Measurements from ENCODE around the gene SSB.

Gene SSB

GRCh38 chr2:169781249-169782013 lies 17.2 kb upstream of the SSB start:
- no peak for TF ChIP-seq CTCF (IDR thresholded peaks at IDR 0.05; ENCODE audit: low read depth, low read length, missing control alignments)
- no peak for DNase-seq (ENCODE audit: low read depth)
- in situ Hi-C loops (cut with HindIII; ENCODE audit: low sequenced_read_pairs) = no loop called here
- no peak overlapping the region for H3K4me3 ChIP-seq (ENCODE audit: low read depth, low read length)

- DNase-seq (ENCODE audit: low read depth) = no peak
- no peak for TF ChIP-seq CTCF (IDR thresholded peaks at IDR 0.05; ENCODE audit: low read depth, low read length, missing control alignments)
- in situ Hi-C loops (cut with HindIII; ENCODE audit: low sequenced_read_pairs) = no loop called here
- H3K4me3 ChIP-seq (ENCODE audit: low read depth, low read length) = no peak overlapping the region
Measured at GRCh38 chr2:169782513-169782912, 16.2 kb upstream of the SSB start.

GRCh38 chr2:169790581-169790980 lies 8.1 kb upstream of the SSB start:
- DNase-seq (ENCODE audit: low read depth) = no peak
- TF ChIP-seq CTCF (IDR thresholded peaks at IDR 0.05; ENCODE audit: low read depth, low read length, missing control alignments) = no peak
- no peak overlapping the region for H3K4me3 ChIP-seq (ENCODE audit: low read depth, low read length)
- in situ Hi-C loops (cut with HindIII; ENCODE audit: low sequenced_read_pairs) = no loop called here

GRCh38 chr2:169795181-169795580 lies 3.5 kb upstream of the SSB start:
- in situ Hi-C loops (cut with HindIII; ENCODE audit: low sequenced_read_pairs) = no loop called here
- TF ChIP-seq CTCF (IDR thresholded peaks at IDR 0.05; ENCODE audit: low read depth, low read length, missing control alignments) = no peak
- no peak overlapping the region for H3K4me3 ChIP-seq (ENCODE audit: low read depth, low read length)
- no peak for DNase-seq (ENCODE audit: low read depth)

GRCh38 chr2:169796441-169796840 lies 2.2 kb upstream of the SSB start:
- TF ChIP-seq CTCF (IDR thresholded peaks at IDR 0.05; ENCODE audit: low read depth, low read length, missing control alignments) = no peak
- in situ Hi-C loops (cut with HindIII; ENCODE audit: low sequenced_read_pairs) = no loop called here
- H3K4me3 ChIP-seq (ENCODE audit: low read depth, low read length) = no peak overlapping the region
- no peak for DNase-seq (ENCODE audit: low read depth)

GRCh38 chr2:169797601-169798000 lies 1.1 kb upstream of the SSB start:
- H3K4me3 ChIP-seq (ENCODE audit: low read depth, low read length) = no peak overlapping the region
- no peak for DNase-seq (ENCODE audit: low read depth)
- in situ Hi-C loops (cut with HindIII; ENCODE audit: low sequenced_read_pairs) = no loop called here
- TF ChIP-seq CTCF (IDR thresholded peaks at IDR 0.05; ENCODE audit: low read depth, low read length, missing control alignments) = no peak
